Measurements from ENCODE around the gene PGS1.

PGS1 gene

DNA sequence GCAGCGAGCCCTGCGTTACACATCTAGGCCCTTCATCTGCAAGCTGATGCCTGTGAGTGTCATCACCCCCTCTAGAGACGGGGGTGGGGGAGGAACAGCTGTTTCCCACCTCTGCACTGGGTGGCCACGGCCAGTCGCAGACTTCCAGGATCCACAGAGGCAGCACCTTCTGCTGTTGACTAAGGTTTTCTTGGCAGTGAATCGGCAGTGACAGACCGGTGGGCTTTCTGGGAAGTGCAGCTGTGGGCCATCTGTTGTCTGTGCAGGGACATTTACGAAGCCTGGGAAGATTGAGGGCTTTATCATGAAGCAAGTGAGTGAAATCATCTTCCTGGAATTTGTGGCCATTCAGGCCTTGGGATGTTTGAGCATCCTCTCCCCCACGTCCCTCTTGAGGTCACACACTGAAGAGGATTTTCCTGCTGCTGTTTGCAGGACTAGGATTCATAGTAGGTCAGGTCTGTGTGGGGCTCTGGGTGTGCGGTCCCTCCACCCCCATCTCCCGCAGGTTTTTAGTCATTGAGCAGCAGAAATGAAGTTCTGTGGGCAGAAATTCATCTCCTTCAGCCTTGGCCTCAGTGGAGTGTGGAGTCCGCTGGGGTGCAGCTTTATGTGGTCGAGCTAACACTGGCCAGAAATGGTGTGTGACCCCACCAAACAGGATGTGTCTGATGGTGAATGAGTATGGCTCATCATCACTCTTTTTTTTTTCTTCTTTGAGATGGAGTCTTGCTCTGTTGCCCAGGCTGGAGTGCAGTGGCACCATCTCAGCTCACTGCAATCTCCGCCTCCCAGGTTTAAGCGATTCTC, 12.0 kb downstream of the PGS1 start:
- DNase-seq (ENCODE audit: low spot score): no peak

DNA sequence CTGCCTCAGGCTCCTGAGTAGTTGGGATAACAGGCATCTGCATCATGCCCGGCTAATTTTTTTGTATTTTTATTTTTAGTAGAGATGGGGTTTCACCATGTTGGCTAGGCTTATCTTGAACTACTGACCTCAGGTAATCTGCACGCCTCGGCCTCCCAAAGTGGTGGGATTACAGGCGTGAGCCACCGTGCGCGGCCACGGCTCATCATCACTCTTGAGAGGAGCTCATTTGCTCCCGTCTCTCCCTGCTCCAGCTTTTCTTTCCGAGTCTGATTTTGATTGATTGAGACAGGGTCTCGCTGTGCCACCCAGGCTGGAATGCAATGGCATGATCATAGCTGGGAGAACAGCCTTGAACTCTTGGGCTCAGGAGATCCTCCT, 12.6 kb downstream of the PGS1 start:
- no peak for DNase-seq (ENCODE audit: low spot score)

GRCh38 chr17:78391843-78392242, 13.4 kb downstream of the PGS1 start:
- DNase-seq (ENCODE audit: low spot score): no peak

DNA sequence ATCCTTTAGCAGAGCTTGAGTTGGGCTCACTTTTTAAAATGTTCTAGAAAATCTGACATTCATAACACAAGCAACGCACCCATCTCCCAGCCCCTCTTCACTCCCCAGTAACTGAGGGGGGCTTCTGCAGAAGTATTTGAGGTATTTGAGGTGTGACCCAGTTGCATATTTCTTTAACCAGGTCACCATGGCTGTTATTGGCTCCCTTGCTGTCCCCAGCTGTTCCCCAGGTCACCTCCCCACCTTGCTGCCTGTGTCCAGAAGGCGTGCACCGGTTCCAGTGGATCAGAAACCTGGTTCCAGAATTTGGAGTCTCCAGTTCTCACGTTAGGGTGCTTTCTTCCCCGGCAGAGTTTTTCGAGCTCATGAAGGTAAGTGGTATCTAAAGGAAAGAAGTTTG, 13.8 kb downstream of the PGS1 start:
- DNase-seq (ENCODE audit: low spot score): no peak

DNA sequence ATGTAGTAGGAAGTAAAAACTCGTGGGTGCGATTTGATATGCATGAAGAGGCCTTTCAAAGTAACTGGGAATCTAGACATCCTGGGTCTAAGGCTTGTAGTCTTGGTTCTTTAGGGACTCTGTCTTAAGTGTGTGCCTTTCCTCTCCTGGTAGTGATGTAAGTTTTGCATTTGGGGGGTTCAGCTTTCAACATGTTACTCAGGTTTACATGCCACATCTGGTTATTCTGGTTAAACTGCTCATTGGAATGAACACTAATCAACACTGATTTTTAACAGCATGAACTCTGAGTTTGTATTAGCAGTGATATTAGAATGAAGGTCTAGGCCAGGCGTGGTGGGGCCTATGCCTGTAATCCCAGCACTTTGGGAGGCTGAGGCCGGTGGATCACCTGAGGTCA, 15.1 kb downstream of the PGS1 start:
- DNase-seq (ENCODE audit: low spot score): no peak

DNA sequence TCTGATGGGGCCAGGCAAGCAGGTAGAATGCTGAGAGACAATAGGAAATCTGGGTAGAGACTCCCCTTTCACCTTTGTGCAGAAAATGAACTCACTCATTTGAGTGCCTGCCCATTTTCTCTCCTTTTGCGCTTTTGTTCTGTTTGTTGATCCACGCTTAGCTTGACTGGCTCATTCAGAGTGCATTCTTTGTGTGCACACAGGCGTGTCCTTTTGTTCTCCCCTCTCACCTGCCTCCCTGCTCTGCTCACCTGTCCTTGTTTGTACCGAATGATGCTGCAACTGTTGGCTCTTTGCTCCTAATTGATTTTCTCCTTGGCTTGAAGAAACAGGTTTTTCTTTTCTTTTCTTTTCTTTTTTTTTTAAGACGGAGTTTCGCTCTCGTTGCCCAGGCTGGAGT, 15.8 kb downstream of the PGS1 start:
- no peak for DNase-seq (ENCODE audit: low spot score)

GRCh38 chr17:78395155-78395554, 16.7 kb downstream of the PGS1 start:
- DNase-seq (ENCODE audit: low spot score): no peak

GRCh38 chr17:78396441-78397337, 18.2 kb downstream of the PGS1 start:
- no peak for DNase-seq (ENCODE audit: low spot score)

- DNase-seq (ENCODE audit: low spot score): no peak
These were observed 19.2 kb downstream of the PGS1 start for GRCh38 chr17:78397681-78398101.

DNA sequence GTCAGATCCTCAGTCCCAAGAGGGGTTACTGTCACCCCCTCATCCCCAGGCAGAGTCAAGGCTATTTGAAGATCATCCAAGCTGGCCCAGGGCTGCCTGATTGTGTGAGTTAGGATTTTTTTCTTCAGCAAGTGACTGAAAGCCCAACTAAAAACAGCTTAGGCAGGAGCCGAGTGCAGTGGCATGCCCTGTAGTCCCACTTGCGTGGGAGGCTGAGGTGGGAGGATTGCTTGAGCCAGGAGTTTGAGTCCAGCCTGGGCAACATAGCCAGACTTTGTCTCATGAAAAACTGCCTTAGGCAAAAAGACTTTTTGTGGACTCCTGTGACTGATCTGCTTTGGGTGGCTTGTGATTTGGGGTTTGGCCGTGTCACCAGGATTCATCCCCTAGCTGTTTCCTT, 19.9 kb downstream of the PGS1 start:
- no peak for DNase-seq (ENCODE audit: low spot score)

- DNase-seq (ENCODE audit: low spot score): no peak
These were observed 20.7 kb downstream of the PGS1 start for GRCh38 chr17:78399028-78399692.

DNA sequence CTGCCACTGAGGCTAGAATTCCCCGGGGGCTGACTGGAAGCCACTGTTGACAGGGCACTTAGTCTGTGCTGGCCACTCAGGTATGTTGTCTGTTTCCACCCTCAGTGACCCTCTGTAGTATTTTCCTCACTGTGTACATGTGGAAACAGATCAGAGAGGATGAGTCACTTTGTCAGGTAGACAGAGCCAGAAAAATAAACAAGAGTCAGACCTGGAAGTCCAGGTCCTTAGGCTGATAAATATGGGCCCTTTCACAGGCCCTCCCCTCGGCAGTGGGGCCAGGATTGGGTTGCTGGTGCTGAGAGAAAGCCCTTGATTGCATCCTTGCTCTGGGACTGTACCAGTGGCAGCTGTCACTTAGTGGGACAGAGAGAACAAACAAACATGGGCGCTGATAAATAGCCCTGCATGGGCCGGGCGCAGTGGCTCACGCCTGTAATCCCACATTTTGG, 21.3 kb downstream of the PGS1 start:
- DNase-seq (ENCODE audit: low spot score): no peak

- DNase-seq (ENCODE audit: low spot score): no peak
These were observed 22.3 kb downstream of the PGS1 start for GRCh38 chr17:78400581-78401240.

- no peak for DNase-seq (ENCODE audit: low spot score)
These were observed 22.8 kb downstream of the PGS1 start for GRCh38 chr17:78401246-78401645.

- no peak for DNase-seq (ENCODE audit: low spot score)
These were observed 23.4 kb downstream of the PGS1 start for GRCh38 chr17:78401891-78402290.

DNA sequence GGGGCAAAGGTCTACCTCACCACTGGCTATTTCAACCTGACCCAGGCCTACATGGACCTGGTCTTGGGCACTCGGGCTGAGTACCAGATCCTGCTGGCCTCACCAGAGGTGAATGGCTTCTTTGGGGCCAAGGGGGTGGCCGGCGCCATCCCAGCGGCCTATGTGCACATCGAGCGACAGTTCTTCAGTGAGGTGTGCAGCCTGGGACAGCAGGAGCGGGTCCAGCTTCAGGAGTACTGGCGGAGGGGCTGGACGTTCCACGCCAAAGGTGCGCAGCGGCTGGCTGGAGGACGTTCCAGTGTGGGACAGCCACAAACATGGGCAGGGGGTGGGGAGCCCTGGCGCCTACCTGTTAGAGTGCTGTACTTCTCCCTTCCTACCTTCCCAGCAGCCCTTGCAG, 25.4 kb downstream of the PGS1 start:
- no peak for DNase-seq (ENCODE audit: low spot score)

DNA sequence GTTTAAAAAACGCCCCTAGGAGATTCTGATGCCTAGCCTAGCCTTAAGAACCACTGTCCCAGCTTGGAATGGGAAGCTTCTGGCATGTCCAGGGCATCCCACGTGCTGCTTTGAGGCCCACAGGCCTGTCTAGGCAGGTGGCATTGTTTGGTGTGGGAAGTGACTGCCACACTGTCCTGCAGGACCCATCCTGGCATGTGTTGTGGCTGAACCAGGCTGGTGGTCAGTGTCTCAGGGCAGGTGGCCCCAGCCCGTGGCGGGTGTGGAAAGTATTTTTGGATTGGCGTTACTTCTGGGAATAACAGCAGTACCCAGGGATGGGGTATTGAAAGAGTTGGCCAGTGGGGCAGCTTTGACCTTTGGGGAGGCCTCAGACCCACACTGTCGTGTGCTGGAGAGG, 27.9 kb downstream of the PGS1 start:
- DNase-seq (ENCODE audit: low spot score): no peak

- DNase-seq (ENCODE audit: low spot score): no peak
These were observed 28.5 kb downstream of the PGS1 start for GRCh38 chr17:78406920-78407319.

- DNase-seq (ENCODE audit: low spot score): no peak
These were observed 29.0 kb downstream of the PGS1 start for GRCh38 chr17:78407387-78408000.

- DNase-seq (ENCODE audit: low spot score): no peak
These were observed 30.1 kb downstream of the PGS1 start for GRCh38 chr17:78408476-78409050.

DNA sequence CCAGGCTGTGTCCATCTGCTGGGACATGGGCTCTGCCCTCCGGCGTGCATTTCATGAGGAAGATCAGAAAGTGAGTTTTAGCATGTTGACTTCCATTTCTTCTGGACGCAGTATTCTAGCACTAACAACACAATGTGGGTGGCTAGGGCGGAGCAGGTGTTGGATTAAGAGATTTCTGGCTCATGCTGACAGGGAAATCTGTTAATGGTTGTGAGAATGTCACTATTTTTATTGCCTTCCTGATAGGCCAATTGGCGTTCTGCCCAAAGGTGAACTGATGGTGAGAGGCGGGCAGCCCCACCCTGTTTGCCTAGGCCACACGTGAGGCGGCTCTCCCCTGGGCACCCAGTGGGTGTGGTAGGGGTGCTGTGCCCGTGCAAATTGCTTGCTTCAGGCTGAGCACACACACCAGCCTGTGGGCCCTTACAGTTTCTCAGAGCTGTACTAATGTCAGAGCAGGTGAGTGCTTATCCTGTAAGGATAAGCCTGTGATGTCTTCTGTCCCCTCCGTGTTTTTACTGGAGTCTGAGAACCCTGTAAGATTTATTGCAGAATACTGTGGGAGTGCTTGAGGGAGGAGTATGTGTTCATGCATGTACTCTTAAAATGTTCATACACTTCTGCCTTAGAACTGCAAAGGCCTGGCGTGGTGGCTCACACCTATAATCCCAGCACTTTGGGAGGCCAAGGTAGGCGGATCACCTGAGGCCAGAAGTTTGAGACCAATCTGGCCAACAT, 30.9 kb downstream of the PGS1 start:
- DNase-seq (ENCODE audit: low spot score): no peak
